Prostate gland (tissue), 2 donors: ENCODE data around the gene FARP2.

ENCODE experiments used
- POLR2A ChIP-seq: fragments of 450-650 bp; IDR thresholded peaks from one replicate; pipeline ENCODE4 v1.6.1; 2016; ENCODE audit warnings: antibody characterized with exemption, mild to moderate bottlenecking
- POLR2AphosphoS5 ChIP-seq: sonication (generic); formaldehyde crosslinking; IDR thresholded peaks from one replicate; pipeline ENCODE4 v1.6.1; 2017; ENCODE audit warnings: antibody characterized with exemption
- TF ChIP-seq, protein P1 (sequence below), 4 experiments: fragments of 200-600 bp in 2 of 4; fragments of 450-650 bp in 2 of 4; sonication (generic) in 2 of 4; IDR thresholded peaks; 1 replicate in 3 of 4; 2 replicates in 1 of 4; pipeline ENCODE4 v1.5.1; 2016 to 2019; ENCODE audit warnings: antibody characterized with exemption in 4 of 4, mild to moderate bottlenecking in 2 of 4, moderate library complexity in 2 of 4

DNA sequence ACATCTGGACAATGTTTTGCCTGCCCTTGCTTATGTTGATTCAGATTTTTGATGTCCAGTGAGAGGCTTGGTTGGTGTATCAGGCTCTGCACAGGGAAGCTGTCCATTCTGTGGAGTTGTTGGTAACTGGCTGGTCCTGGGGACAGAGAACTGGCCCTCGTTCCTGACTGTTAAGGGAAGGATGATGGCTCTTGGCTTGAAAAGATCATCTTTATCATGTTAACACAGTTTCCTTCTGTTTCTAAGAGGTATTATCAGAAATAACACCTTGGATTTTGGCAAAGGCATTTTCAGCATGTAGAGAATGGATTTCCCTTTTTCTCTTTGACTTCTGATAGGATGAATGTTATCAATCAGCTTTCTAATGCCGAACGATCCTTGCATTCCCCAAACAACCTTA is 133.0 kb downstream of the FARP2 start:
- TF ChIP-seq, protein P1, sequence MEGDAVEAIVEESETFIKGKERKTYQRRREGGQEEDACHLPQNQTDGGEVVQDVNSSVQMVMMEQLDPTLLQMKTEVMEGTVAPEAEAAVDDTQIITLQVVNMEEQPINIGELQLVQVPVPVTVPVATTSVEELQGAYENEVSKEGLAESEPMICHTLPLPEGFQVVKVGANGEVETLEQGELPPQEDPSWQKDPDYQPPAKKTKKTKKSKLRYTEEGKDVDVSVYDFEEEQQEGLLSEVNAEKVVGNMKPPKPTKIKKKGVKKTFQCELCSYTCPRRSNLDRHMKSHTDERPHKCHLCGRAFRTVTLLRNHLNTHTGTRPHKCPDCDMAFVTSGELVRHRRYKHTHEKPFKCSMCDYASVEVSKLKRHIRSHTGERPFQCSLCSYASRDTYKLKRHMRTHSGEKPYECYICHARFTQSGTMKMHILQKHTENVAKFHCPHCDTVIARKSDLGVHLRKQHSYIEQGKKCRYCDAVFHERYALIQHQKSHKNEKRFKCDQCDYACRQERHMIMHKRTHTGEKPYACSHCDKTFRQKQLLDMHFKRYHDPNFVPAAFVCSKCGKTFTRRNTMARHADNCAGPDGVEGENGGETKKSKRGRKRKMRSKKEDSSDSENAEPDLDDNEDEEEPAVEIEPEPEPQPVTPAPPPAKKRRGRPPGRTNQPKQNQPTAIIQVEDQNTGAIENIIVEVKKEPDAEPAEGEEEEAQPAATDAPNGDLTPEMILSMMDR (IDR thresholded peaks at IDR 0.05) = no peak
- TF ChIP-seq POLR2AphosphoS5 (no peak), POLR2A (no peak)
